Stimulated activated CD4-positive, alpha-beta T cell treated with anti-CD3 and anti-CD28 coated beads, TNF-alpha, amount 100 ng/mL, for 4 hours (primary cell): ENCODE data around the gene DNMT3L.
"Not testable (repeated sequence)": the region's sequence is repeated elsewhere in the genome, so short reads cannot be mapped to it uniquely, and the experiment has no call there.

ENCODE experiments used
- DNase-seq, 3 experiments: peaks; one replicate each; pipeline ENCODE4 v3.0.0-alpha.2; 2020; ENCODE audit warnings: low read depth in 3 of 3

The DNMT3L gene

DNA sequence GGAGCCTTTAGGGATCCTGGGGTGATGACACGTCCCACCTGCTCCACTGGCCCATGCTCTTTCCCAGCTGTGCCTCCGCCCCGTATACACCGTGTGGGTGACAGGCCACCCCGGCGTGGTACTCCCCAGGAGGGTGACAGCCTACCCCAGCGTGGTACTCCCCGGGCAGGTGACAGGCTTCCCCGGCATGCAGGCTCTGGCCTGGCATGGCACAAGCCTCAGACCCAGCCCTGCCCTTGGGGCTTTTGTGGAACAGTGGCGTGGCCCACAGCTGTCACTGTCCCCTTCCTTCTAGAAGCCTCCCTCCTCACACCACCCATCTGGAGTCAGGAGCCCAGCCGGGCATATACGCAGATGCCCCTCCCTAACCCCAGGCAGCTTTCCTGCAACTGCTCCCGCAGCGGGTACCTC lies 33.5 kb upstream of the DNMT3L start:
- no peak for DNase-seq

DNA sequence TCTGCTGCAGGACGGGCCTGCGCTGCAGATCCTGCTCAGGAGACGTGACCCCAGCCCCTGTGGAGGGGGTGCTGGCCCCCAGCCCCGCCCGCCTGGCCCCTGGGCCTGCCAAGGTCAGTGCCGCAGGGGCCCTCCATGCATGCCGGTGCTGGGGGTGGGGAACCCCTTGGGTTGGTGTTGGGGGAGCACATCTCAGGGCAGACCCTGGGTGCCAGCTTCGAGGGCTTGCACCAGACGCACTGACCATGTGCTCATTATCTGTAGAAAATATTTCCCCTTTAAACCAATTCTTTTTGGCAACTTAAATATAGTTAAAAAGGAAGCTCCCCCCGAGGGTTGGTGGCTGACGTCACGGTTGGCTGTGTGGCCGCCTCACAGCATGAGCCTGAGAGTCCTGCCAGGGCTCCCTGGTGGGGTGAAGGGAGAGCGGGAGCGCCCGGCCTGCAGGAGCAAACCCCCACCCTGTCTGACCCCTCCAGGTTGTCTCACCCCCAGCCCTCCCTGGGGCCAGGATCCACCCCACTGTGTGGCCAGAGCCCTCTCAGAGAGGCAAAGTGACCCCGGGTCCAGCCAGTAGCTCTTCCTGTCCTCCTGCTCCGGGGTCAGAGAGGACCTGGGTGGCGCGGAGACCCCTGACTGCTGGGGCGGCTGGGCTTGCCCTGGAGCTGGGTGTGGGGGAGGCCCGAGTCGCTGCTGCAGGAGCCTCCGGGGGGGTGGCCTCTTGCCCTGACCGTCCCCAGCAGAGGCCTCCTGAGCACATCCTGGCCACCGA lies 32.9 kb upstream of the DNMT3L start:
- no peak for DNase-seq

DNA sequence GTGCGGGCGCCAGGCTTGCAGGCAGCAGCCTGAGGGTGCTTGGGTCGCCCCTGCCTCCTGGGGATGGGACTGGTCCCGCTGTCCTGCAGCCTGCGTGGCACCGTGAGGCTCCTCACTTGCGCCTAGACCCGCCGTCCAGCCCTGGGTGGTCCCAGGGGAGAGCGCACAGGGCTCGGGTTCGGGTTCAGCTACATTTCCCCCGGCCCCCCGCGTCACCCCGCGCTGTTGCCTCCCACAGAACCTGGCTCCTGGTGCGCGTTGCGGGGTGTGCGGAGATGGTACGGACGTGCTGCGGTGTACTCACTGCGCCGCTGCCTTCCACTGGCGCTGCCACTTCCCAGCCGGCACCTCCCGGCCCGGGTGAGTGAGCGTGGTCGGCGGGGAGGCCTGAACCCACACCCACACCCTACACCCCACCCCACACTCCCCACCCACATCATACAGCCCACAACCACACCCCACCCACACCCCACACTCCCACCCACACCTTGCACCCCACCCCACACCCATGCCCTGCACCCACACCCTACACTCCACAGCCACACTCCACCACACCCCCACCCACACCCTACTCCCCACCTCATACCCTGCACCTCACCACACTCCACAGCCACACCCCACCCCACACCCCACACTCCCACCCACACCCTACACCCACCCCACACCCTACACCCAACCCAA lies 32.0 kb upstream of the DNMT3L start:
- peak in 1 of 3 experiments; percentile 29 for DNase-seq

DNA sequence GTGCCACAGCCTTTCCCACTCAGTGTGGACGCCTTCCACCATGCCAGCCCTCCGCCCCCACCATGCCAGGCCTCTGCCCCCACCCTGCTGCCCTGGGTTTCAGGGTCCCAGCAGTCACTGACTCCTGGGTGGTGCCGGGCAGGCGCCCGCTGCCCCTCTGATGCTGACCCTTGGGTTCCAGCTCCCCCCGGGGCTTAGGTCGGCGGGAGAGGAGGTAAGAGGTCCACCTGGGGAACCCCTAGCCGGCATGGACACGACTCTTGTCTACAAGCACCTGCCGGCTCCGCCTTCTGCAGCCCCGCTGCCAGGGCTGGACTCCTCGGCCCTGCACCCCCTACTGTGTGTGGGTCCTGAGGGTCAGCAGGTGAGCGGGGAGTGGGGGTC lies 31.1 kb upstream of the DNMT3L start:
- DNase-seq = no peak

DNA sequence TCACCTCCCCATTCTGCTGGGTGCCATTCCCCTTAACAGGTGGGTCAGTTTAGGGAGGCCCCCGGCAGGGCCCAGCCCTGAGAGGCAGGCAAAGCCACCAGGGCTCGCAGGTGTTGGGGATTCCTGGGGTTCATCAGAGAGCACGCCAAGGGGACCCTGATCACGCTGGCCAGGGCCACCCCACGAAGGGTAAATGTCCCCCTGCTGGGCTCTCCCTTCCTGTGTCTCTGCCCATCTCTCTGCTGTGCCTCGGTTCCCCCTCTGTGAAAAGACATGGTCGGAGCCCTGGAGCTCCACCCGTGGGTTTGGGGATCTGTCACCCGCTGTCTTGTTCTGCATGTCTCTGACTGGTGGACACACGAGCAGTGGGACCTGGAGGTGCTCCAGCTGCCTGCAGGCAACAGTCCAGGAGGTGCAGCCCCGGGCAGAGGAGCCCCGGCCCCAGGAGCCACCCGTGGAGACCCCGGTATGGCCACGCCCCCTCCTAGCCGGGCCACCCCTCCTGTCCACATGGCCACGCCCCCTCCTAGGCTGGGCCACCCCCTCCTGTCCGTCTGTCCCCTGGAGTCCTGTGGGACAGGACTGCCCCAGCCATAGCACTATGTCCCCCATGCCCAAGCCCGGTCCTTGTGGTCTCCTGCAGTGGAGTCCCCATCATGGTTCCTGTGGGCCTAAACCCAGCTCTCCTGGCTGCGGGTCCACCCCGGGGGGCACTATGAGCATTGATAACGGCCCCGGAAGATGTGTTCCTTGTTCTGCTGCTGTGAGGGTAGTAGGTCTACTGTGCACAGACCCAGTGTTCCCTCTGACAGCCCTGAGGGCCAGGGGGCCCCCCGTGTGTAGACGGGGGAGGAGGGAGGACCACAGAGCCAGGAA lies 30.5 kb upstream of the DNMT3L start:
- DNase-seq = no peak

DNA sequence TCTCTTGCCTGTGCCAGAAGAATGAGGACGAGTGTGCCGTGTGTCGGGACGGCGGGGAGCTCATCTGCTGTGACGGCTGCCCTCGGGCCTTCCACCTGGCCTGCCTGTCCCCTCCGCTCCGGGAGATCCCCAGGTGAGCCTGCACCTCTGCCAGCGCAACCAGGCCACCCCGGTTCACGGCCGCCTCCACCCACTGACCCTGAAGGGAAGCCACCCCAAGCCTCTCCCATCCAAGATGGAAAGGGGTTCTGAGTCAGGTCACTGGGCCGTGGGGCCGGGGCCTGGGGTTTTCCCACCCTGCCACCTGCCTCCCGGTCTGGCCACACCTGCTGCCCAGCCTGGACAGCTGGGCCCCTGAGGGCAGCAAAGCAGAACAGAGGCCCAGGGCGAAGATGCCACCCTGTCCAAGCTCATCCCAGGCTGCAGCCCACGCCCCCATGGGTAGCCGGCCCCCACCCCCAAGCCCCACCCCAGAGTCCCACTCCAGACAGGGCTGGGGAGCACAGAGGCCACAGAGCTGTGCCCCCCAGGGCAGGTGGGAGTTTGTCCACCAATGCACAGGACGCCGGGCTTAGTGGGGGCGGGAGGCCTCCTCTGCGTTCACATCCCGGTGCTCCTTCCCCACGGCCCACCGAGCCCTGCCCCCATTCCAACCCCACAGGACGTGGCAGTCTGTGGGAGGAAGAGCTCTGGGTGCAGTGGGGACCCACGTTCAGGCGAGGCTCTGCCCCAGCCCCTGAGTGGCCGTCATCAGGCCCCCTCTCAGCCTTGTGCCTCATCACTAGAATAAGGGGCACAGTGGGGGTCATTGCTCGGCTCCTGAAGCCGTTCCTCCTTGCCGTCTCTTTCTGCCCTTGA lies 29.6 kb upstream of the DNMT3L start:
- no peak for DNase-seq

DNA sequence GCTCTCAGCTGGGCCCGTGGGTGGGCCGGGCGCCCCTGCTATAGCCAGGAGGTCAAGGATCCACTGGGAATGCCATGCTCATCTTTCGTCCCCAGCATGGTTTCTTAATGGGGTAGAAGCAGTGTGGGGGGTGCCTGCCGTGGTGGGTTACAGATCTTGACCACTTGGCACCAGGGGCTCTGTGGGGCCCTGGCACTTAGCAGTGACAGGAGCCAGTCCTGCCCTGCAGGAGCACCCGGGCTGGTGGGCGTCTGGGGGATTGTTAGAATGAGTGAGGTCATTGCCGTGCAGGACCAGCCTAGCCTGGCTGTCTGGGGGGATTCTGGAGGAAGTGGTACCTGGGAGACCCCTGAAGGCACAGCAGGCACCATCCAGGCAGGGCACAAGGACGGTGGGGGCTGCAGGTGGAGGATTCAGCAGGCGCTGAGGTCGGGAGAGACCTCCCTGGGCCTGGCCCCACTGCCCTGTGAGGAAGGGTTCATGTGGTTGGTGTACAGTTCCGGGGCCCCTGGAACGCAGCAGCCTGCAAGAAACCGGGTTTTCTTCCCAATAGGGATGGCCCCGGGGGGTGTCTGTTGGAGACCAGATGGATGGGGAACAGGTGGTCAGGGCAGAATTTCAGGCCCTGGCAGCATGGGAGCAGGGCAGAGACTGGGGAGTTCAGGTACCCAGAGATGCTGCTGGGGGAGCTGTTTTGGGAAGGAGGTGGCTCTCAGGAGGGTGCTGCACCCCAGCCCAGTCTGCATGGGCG lies 28.8 kb upstream of the DNMT3L start:
- DNase-seq = no peak

DNA sequence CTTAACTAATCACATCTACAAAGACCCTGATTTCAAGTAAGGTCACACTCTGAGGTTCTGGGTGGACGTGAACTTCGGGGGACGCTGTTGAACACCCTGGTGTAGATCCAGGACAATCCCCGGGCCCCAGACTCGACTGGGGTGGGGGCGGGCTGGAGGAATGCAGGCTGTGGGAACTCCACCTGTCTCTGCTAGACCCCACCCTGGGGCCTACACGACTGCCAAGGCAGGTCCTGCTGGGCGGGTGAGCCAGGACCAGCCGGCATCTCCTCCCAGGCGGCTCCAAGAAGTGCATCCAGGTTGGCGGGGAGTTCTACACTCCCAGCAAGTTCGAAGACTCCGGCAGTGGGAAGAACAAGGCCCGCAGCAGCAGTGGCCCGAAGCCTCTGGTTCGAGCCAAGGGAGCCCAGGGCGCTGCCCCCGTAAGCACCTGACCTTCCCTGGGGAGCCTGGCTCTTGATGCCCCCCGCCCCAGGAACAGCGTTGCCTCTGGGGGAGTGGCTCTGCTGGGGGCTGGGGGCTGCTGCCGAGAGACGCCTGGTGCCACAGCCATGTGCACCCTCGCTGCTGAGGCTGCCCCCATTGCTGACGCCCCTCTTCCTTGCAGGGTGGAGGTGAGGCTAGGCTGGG lies 27.8 kb upstream of the DNMT3L start:
- no peak for DNase-seq

DNA sequence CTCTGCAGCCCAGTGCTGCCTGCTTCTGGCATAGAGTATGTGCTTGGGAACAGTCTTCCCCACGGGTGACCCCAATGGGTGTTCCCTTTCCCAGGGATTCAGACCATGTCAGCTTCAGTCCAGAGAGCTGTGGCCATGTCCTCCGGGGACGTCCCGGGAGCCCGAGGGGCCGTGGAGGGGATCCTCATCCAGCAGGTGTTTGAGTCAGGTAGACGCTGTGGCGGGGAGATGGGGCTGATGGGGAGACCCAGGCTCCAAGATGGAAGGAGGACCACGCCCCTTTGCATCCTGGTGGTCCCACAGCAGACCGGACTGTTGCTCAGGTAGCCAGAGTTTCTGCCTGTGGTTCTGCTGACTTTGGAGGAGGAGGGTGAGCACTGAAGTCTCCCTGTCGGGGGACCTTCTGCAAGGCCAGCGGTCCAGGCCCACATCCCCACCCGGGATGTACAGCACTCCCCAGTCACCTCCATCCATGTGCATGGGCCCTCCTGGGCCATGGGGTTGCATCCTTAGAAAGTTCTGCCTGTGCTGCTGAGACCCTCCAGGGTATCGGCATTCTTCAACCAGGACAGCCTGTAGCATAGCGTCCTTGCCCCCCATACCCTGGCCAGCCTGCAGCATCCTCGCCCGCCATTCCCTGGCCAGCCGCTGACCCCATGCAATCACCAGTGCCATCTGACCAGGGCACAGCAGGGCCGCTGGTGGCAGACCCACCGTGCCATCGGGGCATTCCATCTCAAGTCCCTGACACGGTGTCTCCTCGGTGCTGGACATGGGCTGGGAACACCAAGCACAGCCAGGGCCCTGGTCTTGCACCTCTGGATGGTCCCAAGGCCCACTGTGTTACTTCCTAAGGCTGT lies 26.8 kb upstream of the DNMT3L start:
- DNase-seq = no peak

DNA sequence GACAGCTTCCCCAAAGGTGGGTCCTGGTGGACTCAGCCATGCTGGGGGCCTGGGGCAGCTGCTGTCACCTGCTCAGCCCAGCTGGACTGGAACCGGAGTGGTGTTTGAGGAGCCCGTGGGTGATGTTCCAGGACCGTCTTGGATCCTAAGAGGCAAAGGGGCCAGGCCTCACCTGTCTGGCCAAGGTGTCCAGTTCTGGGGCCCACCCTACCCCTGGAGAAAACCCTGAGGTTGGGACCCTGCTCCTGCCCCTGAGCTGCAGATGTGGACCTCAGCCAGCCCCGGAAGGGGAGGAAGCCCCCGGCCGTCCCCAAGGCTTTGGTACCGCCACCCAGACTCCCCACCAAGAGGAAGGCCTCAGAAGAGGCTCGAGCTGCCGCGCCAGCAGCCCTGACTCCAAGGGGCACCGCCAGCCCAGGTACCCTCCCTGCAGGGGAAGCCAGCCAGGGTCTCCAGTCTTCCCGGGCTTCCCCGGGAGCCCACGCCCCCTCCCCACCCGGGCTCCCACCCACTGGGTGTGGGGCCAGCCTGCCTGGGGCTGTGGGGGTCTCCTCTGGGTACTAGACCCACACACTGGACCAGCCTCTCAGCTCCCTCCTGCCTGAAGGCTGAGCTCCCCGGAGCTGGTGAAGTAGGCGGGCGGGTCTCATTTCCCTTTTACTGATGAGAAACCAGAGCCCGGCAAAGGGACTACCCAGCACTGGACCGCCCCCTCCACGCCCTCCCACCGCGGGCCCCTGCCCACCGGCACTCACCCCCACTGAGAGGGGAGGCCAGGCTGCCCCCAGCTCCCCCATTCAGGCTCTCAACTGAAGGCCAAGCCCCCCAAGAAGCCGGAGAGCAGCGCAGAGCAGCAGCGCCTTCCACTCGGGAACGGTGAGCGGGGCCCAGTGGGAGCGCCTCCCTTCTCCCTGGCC lies 25.3 kb upstream of the DNMT3L start:
- no peak for DNase-seq

DNA sequence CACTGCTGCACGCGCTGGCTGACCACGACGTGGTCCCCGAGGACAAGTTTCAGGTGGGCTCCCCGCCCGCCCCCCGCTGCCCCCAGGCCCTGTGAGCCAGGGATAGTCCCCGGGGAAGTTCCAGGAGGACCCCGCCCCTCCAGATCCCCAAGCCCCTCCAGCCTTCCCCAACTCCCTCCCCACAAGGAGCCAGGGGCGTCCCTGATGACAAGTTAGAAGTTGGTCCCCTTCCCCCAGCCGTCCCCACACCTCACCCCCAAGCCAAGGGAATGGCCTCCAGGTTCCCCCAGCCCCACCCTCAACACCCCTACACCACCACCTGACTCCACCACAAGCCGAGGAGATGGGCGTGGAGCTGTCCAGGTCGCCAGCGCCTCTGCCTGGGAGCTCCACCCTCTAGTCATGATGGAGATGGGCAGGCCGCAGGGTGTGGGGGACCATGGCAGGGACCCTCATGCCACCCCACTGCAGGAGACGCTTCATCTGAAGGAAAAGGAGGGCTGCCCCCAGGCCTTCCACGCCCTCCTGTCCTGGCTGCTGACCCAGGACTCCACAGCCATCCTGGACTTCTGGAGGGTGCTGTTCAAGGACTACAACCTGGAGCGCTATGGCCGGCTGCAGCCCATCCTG lies 24.5 kb upstream of the DNMT3L start:
- no peak for DNase-seq

DNA sequence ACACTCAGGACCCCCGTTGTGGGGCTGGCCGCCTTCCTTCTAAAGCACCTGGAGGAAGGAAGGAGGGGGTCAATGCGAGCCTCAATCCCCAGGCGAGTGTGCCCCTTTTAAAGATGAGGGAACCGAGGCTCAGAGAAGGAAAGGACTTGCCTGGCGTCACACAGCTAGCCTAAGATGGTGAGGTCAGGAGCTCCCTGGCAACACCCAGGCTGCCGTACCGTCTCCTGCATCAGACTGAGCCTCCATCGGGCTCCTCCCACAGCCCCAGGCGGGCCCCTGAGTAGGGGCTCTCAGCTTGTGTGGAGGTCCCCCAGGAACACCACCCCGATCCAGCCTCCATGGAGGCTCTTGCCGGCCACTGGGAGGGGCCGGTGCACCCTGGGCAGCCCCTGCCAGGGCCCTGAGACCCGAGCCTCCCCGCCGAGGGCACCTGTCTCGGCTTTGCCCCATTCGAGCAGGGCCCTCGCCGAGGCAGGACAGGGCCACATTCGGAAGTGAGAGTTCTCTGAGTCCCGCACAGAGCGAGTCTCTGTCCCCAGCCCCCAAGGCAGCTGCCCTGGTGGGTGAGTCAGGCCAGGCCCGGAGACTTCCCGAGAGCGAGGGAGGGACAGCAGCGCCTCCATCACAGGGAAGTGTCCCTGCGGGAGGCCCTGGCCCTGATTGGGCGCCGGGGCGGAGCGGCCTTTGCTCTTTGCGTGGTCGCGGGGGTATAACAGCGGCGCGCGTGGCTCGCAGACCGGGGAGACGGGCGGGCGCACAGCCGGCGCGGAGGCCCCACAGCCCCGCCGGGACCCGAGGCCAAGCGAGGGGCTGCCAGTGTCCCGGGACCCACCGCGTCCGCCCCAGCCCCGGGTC lies 23.7 kb upstream of the DNMT3L start, which contains the start of gene AIRE:
Gene AIRE (plus strand): TSS at position 739 of the 855 bp plus-strand sequence. CDS start 131 bp downstream, outside the sequence.
- DNase-seq = no peak

DNA sequence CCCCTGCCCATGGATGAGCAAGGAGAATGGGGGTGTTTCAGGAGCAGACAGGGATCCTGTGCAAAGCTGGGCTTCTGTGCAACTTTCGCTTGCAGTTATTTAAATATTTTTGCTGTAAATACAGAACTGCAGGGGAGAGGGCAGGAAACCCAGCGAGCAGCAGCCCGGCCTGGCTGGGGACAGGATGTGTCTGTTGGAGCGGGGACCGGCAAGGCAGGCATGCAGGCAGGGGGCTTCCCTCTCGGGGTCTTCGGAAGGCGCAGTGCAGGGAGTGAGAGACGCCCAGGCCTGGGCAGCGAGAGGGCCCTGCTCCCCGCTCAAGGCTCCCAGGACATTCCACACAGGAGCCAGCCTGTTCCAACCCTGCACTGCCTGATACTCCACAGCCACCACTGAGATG lies 22.3 kb upstream of the DNMT3L start:
- no peak for DNase-seq

DNA sequence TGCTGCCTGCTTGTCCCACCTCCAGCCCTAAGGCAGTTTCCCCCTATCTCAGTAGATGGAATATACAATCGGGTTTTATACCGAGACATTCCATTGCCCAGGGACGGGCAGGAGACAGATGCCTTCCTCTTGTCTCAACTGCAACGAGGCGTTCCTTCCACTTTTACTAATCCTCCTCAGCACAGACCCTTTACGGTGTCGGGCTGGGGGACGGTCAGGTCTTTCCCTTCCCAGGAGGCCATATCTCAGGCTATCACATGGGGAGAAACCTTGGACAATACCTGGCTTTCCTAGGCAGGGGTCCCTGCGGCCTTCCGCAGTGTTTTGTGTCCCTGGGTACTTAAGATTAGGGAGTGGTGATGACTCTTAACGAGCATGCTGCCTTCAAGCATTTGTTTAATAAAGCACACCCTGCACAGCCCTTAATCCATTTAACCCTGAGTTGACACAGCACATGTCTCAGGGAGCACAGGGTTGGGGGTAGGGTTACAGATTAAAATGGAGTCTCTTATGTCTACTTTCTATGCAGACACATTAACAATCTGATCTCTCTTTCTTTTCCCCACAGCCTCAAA lies 21.6 kb upstream of the DNMT3L start:
- DNase-seq = not testable (repeated sequence)

DNA sequence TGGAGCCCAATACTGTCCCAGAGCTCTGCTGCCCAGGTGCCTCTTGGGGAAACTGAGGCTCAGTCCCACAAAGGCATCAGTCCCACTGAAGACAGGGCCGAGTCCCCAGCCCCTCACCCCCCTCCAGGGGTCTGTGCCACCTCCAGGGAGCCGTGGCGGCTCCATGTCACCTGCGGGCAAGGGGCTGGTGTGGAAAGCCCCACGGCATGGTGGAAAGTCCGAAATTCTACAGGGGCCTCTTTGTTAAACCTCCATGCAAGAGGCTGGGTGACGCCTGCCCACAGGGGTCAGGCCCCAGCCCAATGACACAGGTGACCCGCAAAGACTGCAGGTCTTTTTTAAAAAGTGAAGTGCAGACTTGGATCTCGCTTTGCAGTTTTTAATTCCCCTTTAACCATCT lies 20.7 kb upstream of the DNMT3L start:
- no peak for DNase-seq

DNA sequence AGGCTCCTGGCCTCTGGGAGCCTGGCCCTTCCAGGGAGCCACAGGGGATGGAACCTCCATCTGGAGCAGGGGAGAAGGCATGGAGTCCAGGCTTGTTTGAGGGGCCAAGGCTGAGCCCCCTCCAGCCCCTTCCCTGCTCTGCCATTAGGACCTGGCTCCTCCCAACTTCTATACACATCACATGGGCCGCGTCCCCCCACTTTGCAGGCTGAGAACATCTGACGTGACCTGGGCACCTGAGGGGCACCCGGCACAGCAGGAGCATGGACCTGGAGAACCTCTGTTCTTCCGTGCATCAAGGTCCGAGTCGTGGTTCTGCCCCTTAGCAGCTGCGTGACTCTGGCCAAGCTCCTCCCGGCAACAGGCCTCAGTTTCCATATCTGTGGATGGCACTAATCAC lies 20.1 kb upstream of the DNMT3L start:
- DNase-seq = no peak
